HG02610 (cell line): ENCODE data around the gene SGCA.

Source experiments
- ATAC-seq: cut with Tn5 transposase; IDR thresholded peaks from one replicate; pipeline ENCODE4 v1.9.1; 2021; ENCODE audit warnings: mild to moderate bottlenecking, moderate library complexity; ENCODE audit not compliant: unreplicated experiment

The SGCA gene

DNA sequence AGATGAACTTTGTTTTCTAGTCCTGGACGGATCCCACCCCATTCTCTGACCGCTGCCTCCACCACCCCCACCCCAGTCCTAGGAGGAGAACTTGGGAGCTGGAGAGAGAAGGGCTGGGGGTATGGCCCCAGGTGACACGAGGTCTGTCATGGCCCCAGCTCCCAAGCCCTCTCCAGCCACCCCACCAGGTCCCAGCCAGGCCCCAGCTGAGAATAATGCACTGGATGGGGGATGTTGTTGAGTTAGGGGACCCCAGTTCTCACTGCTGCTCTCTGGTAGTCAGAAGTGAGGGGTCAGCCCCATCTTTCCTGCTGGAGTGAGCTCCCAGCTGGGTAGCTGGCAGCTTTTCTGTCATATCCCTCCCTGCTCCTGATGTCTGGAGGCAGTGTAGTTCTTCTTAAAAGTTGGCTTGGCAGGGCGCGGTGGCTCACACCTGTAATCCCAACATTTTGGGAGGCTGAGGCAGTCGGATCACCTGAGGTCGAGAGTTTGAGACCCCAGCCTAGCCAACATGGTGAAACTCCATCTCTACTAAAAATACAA is 40.2 kb downstream of the SGCA start:
- no peak for ATAC-seq

DNA sequence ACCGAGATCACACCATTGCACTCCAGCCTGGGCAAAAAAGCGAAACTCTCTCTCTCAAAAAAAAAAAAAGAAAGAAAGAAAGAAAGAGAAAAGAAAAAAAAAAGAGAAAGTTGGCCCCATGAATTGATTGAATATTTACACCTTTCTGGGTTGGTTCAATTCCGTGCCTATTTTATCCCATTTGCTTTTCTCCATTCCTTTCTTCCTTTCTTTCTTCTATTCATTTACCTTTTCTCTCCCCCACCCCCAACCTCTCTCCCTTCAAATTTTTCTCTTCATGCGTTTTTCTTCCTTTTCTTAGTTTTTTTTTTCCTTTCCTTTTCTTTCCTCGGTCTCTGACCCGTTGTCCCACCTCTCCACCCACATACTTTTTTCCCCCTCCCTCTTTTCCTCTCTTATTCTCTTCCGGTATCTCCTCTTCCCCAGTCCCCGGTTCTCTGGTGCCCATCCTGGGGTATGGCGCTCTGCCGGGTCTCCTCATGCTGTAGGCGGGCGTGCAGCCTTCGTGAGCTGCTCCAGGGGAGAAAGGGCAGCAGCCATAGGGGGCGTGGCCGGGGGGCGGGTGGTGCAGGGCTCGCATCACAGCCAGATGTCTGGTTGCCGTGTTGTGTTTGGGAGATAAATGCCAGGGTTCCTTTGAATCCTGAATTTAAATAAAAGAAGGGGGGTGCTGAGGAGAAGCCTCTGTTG is 40.9 kb downstream of the SGCA start:
- ATAC-seq: no peak

DNA sequence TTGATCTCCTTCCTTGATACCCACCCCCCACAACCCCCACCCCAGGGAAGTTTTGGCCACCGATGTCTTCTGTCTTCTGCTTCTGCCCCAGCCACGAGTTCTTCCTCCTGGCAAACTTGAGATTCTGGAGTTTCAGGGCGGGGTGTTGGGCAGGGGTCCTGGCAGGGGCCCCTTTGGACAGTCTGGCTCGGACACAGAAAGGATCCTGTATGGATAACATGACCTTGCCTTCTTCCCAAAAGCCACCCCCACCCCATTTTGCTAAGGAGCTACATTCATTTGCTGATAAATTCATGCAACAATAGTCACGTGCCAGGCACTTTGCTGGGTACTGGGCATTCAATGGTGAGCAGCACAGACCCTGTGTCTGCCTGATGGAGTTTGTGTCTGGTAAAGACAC is 41.5 kb downstream of the SGCA start:
- ATAC-seq: no peak

DNA sequence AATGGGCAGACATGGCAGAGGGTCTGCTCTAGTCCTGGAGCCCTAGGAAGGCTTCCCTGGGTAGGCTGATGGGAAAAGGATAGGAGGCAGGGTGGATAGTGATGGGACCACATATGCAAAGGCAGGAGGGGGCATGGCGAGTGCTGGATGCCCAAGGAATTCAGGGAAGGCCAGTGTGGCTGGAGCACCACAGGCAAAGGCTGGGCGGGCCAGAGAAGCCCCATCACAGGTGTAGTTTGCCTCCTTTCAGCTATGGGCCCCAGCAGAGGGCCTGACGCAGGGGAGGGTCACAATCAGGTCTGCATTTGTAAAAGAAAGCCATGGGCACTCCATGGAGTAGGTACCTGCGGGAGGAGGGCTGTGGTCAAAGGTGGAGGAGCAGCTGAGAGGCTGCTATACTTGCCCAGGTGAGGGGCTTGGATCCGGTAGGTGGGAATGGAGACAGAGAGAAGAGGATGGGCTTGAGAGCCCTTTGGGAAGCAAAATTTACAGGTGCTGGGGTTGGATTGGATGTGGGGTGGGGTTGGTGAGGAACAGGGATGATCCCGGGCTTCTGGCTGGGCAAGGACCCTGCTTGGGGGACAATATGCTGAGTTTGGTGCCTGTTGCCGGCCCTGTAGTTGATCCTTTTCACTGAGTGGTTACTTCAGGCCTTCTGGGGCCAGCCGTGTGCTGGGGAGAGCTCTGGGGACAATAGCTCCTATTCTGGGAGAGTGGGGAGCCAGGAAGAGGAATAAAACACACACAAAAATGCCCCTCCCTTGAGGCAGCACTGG is 42.2 kb downstream of the SGCA start:
- ATAC-seq: no peak

DNA sequence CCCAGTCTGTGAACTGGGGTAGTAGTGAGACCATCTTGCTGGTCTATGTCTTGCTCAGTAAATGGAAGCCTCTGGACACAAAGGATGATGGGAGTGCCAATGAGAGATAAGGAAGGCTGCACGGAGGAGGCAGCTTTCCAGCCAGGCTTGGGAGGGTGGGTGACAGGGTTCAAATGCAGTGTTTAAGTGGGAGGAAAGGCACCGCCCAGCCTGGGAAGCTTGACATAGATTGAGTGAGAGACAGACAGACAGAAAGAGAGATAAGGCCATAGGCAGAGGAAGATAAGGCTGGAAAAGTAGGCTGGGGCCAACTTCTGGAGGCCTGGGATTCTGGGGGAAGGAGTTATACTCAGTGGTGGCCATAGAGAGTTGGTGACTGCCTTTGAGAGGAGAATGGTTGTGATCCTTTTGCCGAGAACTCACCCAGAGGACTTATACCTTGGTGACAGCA is 42.8 kb downstream of the SGCA start:
- ATAC-seq: no peak

DNA sequence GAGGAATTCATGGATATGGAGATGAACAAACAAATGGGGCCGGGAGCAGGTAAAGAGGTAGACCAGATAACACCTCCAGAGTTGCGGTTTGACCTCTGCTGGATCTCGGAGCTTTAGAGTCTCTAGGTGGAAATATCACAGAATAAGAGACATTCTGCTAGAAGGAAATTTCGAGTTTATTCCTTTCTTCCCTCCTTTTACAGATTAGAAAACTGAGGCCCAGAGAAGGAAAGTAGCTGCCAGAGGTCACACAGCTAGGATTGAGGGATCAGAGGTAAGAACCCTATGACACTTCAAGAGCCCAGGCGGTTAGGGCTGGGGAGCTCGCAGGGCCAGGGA is 43.3 kb downstream of the SGCA start:
- no peak for ATAC-seq

DNA sequence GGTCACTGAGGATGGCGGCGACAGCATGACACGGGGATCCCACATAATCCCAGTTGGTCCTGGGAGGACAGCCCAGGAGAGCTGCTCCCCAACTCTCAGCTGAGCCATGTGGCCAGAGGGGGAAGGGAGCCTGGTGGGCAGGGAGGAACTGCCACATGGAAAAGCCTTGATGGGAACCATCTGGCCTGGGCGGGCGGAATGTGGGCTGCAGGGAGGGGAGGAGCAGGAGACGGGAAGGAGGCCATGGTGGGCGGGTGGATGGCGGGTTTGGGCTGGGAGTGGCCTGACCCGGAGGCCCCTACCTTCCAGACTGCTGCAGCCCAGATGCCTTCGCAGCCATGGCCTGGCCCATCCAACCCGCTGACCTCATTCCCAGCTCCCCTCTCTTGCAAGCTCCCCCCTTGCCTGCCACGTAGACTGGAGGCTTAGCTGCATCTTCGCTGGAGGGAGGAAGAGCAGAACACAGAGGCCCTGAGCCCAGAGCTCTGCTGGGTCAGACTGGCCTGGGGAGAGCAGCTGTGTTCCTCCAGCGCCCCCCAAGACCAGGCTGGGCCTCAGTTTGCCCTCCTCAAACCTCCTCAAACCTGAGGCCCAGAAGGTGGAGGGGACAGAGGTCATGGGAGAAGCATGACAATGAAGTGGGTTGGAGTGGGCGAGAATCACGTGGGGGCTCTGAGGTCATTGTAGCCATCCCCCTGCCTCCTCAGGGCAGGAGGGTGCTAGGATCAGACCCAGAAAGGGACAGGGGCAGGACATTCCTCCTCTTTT is 43.9 kb downstream of the SGCA start:
- no peak for ATAC-seq

DNA sequence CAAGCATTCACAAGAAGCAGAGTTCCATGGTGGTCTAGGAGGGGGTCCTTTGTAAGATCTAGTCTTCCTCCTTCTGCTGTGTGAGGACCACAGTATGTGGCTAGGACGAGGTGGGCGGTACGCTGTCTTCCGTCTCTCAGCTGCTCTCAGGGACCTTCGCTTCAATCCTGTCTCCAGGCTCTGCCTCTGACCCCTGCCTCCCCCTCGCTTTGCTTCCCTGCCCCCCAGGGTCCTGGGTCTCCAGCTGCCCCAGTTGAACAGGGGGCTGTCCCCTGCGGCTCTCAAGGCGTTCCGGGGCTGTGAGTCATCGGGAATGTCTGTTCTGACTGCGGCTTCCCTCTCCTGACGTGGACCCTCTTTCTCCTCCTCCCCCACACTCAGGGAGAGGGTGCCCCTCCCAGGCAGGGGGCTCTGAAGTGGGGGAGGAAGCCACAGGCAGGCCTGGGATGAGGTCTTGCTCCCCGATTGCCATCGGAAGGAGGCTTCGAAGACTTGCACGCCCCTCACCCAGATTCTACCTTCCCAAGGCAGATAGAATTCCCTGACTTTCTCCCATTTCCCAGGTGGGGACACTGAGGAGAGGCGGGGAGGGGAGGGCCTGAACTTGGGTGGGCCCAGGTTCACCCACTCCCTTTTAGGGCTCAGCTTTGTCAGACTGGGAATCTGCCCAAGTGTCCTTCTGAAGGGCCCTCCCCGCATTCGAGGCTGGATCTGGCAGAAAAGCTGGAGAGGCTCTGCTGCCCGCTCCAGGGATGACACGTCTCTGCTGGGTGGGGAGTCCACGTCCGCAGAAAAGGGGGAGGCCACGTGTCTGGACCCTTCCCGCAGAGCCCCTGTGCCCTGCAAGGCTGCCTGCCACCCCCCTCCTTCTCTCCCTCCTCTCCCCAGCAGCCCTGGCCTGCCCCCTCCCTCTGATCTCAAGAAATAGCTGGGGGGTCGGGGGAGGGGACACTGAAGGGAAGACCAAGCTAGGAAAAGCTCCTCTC is 44.7 kb downstream of the SGCA start:
- ATAC-seq: no peak

DNA sequence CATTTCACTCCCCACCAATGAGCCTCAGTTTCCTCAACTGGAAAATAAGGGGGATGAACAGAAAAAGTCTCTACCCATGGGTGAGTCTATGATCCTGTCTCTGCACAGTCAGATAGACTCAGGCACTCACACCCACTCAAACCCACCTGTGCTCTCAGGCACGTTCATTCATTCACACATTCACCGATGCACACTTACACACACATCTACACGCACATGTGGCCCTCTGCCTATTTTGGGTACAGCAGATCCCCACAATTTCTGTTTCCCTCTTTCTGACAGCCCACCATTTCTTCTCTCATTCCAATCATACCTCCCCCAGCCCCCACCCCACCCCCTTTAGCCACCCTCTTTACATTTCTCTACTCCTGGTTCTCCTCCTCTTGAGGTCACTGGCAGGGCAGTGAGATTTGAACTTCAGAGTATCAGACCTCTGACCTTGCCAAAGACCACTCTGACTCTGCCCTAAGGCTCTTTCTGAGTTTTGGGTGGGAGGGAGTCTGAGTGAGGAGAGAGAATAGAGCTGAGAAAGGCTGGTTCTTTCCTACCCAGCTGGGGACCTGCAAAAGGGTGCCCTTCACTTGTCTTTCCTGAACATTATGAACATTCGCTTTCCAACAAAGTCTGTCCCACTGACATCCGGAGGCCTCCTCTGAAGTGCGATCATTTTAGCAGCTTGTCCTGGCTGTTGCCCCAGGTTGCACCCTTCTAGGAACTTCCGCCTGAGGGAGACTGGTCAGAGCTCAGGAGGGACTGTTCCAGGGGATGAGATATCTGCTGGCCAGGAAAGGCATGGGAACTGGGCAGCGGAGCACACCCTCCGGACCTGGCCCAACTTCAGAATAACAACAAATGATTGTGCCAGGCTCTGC is 45.7 kb downstream of the SGCA start:
- no peak for ATAC-seq

DNA sequence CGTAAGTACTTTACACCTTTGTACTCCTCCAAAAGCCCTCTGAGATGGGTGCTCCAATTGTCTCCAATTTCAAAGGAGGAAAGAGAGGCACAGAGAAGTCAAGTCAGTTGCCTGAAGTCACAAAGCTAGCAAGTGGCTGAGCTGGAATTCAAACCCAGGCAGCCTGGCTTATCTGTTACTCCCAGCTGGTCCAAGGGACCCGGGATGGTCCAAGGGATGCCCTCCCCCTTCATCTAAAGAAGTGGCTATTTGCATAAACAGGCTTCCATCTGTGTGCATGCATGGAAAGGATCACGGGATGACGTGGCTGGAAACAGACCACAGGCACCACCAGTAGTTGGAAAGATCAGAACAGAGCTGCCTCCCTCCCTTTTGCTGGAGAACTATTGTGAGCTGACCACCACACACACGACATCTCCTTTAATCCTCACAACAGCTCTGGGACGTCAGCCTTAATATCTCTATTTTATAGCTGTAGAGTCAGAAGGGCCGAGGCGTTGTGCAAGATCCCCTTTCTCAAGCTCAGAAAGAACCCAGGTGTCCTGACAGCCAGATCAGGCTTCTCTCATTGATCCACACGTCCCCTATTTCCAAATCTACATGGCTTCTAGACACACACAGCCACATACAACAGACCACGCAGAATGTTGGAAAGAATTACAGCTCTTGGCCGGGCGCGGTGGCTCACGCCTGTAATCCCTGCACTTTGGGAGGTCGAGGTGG is 46.5 kb downstream of the SGCA start:
- no peak for ATAC-seq

DNA sequence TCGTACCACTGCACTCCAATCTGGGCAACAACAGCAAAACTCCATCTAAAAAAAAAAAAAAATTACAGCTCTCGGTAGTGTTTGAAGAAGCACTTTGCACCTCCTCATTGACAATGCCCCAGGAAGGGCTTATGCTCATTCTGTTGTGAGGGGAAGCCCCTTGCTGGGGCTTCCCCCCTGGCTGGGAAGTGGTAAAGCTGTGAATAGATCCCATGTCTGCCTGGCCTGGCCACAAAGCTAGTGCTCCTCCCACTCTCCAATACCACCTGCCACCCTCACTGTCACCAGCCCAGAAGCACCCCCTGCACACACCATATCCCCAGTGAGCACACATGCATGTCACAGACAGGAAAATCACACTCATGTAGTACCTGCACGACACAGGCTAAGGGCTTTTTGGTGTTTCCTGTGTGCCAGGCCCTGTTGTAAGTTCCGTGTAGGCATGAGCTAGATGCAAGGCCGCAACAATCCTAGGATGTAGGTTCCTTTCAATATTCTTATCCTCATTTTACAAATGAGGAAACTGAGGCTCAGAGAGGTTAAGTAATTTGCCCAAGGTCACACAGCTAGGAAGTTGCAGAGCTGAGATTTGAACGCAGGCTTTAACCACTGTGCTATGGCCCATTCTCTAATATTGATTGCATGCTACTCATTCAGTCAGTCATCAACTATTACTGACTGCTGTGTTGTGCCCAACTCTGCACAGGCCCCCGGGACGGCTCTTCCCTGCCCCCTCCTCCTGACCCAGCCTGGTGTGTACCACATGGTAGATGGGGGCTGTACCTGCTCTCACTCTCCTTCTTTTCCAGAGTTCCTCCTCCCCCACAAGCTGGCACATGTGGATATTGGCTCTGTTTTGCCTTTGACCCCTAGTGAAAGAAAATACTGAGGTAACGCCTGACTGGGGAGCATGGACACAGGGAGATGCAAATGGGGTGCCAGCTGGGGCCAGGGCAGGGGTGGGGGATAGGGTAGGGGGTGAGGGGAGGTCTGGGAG is 47.5 kb downstream of the SGCA start:
- peak; percentile 85 for ATAC-seq

DNA sequence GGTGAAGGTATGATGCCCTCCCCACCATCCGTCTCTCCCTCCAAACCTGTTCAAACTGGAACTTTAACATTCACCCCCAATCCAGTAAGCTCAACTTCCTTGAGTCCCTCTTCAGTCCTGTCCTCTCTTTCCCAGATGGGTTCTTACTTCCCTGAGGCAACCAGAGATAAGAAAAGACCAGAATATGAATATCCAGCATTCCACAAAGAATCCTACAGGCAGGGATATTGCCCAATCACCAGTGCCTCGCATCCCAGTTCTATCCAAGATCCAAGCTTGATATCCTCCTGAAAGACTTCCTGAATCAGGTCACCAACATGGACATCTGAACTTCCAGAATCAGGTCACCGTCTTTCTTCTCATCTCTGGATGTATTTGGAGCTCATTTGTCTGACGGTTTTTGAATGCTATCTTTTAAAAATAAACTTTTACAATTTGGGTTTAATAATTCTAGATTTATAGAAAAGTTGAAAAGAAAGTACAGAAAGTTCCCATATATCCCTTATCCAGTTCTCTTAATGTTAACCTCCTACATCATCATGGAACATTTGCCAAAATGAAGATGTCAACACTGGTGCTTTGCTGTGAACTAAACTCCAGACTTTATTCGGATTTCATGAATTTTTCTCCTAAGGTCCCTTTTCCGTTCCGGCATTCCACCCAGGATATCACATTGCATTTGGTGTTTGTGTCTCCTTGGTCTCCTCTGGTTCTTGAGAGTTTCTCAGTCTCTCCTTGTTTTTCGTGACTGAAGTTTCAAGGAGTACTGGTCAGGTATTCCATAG is 49.4 kb downstream of the SGCA start:
- ATAC-seq: no peak

DNA sequence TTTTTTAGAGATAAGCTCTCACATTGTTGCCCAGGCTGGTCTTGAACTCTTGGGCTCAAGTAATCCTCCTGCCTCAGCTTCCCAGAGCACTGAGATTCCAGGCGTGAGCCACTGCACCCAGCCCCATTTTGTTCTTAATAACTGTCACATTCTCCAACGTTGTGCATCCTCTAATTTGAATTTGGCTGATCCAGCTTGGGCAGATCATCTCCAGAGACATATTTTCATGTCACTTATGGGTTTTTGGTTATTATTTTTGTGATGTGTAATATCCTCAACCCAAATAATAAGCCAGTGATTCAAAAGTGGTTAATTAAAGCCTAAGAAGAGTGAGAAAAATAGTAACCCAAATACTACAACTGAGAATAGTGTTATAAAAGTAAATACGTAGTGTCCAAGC is 51.8 kb downstream of the SGCA start:
- ATAC-seq: no peak

DNA sequence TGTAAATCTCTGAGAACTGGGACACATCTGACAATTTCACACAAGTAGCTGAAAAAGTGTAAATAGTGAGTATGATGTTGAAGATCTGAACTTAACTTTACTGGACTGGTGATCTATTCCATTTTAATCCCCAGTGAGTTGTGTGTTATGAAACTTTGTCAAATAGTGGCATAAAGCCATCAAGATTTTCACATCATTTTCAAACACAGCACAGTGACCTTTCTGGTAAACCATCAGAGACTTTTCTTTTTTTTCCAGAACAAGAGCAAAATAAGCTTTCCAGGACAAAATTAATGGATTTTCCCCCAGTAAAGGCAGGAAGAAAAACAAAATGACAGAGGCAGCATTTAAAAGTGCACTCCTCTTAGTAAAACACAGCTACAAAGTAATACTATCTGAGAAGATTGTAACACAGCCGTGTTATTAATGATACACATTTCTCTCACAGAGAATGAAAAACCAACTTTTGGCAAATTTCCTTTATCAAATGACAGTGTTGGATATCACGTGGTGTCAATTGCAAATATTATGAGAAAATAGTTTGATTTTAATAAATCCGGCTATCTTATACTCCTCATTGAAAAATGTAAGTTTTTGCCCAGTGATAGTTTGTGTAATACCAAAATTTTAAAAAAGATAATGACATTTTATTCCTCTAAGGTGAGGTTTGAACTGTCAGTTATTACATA is 52.4 kb downstream of the SGCA start:
- no peak for ATAC-seq

DNA sequence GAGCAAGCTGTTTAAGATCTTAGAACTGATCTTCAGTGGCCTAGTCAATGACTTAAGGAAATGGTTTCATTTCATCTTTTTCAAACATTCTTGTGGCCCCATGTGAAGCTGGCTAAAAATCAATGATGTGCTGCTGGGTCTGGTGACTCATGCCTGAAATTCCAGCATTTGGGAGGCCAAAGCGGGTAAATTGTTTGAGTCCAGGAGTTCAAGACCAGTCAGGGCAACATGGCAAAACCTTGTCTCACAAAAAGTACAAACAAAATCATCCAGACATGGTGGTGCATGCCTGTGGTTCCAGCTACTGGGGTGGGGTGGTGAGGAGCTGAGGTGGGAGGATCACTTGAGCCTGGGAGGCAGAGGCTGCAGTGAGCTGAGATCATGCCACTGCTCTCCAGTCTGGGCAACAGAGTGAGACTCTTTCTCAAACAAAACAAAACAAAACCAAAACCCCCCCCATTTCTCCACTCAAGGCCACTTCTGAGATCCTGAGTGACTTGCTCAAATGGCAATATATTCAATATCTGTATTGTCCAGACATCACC is 53.0 kb downstream of the SGCA start:
- no peak for ATAC-seq

DNA sequence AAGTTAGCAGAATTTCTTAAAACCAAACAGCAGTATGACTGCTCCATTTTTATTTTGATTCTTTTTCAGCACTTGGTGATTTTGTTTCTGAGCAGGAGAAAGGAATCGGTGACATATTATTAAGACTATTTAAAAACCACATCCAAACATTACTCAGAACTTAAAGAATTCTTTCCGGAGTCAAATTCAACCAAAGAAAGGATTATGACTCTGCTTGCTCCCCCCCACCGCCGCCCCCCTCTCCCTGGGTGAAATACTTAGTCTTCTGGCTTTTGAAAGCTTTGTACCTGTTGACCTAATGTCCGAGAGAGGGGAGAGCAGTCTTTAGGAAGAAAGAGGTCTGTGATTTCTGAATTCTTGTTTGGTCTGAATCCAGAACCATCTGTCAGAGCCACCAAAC is 53.5 kb downstream of the SGCA start:
- ATAC-seq: no peak
